ENCODE measurements around the gene FYN.

FYN gene

DNA sequence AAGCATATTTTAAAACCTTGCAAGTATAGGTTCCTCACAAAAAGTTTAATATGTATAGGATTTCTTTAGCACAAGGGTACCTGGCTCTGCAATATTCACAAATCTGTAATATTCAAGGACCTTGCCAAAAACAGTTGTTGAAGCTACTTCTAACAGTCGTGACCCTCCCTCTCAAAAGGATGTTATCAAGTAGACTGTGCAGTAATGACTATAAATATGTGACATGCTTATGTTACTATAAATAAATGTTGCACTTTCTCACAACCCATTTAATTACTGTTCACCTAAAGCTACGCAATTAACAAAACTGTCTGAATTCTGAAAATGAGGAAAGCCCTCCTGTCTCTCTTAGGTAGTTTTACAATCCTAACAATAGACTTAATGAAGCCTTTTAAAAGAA, 41.8 kb downstream of the FYN start:
- no peak for DNase-seq (ENCODE audit: low read depth)

DNA sequence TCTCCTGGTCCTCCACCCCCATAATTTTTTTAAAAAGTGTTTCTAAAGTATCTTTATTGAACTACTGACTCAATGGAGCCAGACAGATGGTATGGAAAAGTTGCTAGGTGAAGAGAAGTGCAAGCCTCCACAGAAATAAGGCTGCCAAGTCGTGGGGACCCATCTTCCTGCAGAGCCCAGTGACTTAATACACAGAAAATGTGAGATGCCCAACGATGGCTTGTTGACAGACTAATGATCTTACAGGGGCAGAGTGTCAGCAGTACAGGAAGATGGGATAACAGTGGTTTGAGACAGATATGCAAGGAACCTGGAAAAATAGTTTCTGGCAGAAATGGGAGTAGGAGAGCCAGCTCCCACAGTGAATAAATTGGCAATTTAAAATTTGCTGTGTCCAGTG, 43.3 kb downstream of the FYN start:
- DNase-seq (ENCODE audit: low read depth), result no peak

DNA sequence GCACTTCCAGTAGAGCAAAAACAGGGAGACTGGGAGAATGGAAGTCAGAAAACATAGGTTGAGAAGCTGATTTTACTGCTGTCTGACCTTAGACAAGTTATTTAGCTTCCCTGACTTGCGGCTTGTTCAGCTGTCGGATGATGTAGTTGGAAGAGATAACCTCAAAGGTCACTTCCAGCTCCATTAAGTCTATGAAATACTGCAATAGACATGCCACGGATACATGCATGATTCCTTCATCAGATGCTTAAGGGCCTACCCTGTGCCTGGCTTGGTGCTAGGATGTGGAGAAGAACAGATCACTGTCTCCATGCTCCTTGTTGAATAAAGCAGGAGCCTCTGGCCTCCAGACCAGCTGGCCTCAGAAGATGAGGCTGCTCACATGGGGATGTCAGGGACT, 43.7 kb downstream of the FYN start:
- no peak for DNase-seq (ENCODE audit: low read depth)

DNA sequence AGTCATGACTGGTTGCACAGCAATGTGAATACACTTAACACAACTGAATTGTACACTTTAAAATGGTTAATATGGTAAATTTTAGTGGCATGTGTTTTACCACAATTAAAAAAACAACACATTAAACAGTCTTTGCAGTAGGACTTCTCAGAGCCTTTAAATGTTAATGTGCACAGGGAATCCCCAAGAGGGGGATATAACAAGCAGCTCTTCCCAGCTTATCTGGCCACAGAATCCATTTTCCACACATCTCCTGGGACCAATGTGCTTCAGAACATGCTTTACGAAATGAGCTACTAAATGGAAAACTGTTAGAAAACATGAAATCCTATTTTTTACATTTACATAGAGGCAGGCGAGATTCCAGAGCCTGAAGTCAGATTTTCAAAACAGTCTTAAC, 44.4 kb downstream of the FYN start:
- no peak for DNase-seq (ENCODE audit: low read depth)

DNA sequence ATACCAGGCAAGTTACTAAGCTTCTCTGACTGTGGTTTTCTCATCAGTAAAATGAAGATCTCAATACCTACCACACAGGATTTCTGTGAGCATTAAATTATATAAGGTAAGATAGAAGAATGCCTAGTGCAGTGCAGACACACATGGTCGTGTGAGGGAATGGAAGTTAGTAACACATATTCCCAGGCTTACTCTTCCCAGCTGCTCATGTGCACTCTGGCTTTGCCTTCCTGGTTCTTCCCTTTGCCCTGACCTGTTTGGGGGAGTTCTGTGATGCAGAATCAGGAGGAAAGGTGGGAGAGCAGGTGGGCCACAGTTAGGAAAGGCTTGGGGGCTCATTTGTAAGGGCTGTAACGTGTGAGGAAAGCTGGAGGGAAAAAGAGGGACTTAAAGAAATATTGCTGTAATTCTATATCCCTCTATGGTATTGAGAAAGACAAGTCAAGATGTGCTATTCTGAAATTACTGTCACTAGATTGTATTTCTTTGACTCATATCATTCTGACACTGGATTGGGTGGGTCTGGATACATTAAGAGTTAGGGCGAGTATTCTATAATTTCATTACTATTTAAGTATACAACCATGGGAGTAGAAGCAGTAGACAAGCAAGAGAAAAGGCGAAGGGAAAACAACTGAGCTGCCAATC, 47.7 kb downstream of the FYN start:
- no peak for DNase-seq (ENCODE audit: low read depth)

DNA sequence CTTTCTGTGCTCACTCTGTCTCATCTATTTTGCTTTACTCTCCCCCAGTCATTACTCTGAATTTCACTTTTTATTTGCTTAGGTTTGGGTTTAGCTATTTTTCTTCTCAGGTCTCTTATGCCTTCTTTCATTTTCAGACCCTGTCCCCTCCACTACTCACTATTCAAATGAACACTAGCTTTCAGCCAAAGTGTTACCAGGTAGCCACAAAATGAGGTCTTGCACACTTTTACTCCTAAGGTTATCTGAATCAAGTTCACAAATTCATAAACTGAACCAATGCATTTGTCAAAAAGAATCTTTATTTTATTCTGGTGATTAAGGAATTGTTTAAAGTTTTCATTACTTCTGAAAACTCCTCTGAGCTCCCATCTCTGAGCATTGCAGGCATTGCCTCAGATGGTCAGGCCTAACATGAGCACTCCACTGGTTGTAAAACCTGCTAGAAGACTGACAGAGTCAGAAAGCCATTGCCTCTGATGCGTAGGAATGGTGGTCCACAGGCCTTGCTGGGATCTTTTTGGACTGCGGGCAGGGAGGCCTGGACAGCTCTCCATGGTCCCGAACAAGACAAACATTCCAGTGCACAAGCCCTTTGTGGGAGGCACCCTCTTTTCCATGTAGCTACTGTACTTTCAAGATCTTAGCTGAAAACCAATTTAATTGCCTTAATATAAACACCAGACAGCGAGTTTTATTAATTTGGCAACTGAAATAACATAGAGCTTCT, 48.5 kb downstream of the FYN start:
- DNase-seq (ENCODE audit: low read depth), result no peak

DNA sequence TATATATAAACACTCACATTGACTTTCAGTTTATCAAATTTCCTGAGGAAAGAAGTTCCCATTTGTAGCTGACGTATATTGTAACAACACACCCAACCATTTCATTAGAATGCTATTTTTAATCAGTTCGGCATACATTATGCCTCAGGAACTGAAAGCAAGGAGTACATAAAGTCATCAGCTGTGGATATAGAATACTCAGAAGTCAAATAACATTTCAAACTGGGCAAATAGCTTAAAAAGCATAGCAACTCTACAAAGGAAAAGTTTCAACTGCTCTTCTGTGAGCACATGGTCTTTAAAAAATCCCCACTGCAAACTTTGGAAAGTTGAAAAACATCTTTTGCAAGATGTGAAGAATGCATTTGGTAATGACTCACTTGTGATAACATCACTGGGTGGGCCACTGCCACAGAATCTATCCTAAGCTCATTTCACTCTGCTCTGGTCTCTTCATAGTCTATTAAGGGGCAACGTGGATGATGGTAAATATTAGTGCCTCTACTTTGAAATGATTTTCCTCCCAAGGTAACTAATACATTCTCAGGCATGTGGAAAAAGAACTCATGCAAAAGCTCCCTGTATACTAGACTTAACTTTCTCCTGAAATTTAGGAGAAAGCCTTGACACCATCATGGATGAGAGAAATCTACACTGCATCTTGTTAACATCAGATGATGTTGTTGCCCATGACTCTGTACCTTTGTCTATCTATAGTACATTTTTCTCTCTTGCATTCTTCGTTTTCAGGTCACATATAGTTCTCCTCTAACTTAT, 49.2 kb downstream of the FYN start:
- DNase-seq (ENCODE audit: low read depth), result no peak

DNA sequence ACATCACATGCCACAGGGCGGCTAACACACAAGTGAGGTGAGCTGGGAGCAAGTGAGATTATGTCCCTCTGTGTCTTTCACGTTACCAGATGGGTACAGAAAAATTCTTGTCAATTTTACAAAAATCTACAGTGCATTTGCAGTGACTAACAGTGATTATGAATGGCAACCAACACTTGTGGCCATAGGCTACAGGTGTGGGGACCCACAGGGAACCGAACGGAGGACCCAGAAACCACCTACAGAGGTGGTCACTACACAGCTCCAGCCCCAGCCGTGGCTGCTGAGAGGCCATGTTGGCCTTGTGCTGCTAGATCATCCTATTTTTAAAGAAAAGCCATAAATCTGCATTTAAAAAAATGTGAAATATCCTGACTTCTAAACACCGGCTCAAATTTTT, 50.2 kb downstream of the FYN start:
- DNase-seq (ENCODE audit: low read depth), result no peak

DNA sequence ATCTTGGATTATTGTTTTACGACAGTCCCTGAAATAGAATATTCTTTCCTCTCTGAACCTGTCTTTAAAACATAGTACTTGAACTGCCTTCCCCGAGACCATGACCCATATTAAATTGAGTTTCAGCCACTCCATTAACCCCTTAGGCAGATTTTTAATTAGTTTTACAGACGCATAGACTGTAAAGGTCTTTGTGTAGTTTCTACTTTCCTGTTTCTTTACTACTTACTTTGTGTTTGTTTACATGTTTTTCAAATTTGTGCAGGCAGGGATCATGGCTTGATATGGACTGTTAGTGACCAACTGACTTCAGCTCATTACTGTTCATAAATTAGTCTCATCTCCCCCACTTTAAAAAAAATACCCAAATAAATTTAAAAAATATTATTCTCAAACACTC, 53.8 kb downstream of the FYN start:
- no peak for DNase-seq (ENCODE audit: low read depth)

DNA sequence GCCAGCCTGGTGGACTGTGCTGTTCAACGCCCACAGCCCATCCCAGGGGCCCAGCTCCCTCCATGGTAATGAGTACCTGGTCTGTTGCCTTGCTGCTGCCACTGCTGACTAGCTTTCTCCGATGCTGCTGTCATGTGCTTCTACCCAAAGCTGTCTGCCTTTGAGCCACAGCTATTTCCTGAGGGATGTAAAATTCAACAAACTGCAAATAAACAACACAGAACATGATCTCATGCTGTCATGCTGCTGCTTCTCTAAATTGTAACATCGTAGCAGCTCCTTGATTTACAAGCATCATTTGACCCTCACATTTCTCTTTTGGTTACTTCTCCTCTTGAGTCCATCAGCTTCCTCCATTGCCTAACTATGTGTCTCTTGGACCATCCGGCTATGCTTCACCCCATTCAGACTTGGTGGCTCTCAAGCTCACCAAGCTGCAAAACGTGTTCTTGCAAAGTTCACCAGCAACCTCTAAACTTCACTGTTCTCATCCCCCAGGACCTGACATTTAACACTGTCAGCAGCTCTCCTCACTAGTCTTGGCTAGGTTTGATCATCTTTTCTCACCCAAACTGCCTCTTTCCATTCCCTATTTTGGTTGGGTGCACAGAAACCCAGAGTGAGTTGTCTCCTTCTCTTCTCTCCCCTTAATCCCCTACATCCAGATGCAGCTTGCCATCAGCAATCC, 54.6 kb downstream of the FYN start:
- no peak for DNase-seq (ENCODE audit: low read depth)

DNA sequence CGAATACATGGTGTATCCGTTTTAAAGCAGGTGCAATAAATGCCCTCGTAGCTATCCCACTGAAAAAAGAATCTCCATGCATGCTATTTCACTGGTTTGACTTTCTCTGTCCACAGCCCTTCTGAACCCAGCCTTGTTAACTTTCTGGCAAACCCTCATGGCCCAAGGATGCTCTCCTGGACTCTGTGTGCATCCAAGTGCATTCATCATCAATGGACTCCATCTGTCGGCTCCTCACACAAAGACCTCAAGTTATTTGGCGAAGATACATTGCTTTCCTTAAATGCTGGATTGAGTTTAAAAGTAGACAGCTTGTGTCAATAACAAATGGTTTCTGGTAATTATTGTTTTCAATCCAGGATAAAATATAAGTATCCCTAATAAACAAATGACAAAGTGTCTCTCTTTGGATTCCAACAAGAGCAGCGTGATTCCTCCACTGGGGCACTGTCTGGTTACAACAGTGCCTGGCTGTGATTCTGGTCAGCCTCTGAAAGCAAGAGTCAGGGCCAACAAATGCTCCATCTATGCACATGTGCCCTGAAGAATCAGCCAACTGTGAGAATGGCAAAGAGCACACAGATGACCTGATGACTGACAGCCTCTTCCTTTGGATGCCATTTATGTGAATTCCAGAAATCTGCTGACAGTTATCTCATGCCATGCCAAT, 55.7 kb downstream of the FYN start:
- no peak for DNase-seq (ENCODE audit: low read depth)

DNA sequence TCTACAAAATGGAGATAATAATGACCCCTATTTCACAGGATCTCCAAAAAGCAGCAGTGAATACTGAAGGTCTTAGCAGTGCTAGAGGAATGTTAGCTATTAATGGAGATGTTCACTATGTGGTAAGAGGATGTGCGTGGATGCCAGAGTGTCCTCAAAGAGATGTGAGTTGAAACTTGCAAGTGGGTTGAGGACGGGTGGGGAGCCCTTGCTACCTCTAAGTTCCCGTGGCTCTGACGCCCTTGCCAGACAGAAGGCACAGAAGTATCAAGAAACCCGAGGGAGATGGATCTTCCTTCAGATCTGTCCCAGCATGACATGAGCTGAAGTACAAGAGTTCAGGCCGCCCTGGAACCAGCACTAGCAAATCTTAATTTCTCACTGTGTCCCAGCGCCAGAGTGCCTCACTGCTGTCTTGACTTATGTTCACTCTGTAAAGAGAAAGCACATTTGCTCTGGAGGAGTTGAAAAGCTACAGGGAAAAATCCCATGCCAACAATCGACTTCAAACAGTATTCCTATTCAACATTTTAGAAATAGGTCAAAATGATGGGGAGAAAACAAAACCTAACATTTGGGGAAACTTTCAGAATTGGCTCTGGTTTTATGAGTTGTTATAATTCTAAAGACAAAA, 59.5 kb downstream of the FYN start:
- no peak for DNase-seq (ENCODE audit: low read depth)

DNA sequence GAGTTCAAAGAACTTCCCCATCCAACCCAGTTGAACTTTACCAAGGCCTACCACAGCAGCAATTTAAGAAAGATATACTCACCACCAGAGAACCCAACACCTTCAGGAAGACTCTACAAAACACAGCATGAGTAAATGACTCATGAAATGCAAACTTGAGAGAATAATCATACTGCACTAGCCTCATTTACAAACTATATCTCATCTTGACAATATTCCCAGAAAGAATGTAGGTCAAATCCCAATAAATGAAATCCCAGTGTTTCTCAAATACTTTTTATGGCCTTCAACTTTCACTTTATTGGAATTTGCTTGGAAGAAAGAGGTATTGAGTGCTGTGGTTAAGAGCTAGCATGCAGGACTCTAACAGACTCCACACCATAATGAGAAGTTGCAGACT, 60.0 kb downstream of the FYN start:
- no peak for DNase-seq (ENCODE audit: low read depth)

DNA sequence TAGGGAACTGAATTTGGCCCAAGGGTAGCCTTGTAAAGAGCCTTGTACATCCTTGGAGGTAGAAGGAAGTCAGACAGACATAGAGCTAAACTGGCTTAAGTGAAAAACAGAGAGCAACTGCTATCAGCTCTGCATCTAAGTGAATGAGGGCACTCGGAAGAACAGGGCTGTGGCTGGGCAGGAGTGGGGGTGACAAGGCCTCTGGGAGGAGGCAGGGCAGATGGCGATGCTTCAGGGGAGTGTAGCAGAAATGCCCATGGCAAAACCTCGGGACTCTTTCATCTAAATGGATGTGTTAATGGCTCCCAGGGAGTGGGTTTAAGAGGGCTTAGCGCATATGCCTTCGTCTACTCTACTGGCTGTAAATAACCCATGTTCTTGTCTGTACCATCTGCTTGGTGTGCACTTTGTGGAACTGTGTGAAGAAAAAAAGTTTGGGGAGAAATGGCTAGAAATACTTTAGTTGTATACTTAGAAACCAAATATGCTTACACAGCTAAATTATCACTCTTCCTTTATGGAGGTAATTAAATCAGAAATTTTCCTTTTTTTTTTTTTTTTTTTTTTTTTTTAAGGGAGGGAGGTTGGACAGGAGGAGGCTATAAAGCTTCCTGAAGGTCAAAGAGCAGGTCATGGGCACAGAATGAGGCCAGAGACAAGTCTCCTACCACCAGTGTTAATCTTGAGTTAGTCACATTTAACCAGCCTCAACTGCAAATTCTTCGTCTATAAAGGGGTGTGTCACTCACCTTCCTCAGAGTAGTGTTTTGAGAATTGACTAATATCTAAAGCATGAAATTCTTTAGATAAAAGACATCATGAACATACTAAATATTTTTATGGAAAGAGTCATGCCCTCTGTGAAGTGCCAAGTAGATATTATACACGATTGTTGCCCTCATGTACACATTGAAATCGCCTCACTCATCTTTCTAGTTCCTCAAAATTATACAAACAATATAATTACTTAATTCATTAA, 60.9 kb downstream of the FYN start:
- no peak for DNase-seq (ENCODE audit: low read depth)

DNA sequence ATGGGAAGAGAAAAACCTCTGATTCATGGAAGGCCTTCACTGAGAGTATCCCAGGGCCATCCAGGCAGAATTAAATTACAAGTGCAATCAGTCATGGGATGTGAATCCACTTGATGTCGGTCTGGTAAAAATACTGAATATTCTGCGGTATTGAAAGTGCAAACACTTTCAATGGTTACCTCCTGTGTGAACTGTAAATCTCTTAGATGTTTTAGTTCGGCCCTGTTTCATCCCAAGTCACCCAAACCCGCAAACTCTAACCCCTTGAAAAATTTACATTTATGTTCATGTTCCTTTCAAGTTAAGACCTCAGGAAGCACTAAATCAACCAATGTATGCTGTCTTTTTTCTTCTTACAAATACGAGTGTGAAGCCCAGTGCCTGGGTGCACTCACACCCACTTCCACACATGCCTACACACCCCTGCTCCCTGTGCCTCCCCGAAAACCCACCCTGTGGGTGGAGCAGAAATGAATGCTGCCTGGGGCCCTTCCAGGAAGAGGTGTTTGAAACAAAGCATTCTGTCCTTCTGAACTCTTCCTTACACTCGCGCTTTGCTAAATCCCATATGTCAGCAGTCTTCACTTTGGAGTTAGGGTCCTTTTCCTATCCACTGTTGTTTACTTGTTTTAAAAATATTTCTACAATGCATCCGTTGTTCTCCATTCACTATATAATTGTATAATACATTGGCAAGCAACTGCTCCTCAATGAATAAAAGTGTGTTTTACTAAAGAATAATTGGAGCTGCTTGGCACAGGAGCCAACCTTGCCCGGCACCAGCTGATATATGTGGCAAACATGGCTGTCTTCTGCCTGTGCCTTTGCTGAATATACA, 62.7 kb downstream of the FYN start:
- DNase-seq (ENCODE audit: low read depth), result no peak

DNA sequence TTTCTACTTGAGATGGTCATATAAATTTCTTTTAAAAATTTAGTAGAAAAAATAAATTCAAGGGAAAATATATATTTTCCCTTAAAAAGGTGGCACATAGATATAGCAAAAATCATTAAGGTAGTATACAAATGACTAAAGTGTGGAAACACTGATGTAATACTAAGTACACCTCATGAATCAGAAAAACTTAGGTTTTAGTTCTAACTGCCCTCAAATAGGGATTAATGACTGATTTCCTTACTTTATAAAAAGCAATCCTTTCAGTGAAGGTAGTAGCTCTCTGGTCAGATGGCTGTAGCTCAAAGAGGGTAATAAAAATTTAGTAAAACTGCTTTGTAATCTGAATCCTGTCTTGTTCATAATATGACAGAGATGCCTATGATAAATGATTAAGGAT, 63.5 kb downstream of the FYN start:
- DNase-seq (ENCODE audit: low read depth), result no peak

DNA sequence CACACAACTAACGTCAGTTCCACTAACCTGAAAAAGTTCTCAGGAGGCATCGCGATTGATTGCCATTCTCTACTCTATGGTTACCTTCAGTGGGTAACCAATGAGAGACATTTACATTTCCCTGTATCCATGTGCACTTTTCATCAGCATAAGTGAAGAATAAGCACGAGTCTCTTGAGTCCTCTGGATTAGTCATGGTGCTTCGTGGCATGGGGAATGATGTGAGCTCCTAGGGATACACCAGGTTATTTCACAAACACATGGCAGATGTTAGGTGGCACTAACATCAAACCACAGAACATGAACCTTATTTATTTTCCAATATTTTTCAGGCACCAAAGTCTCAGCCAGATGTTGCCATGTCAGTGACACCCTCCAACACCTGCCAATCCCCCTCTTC, 64.0 kb downstream of the FYN start:
- DNase-seq (ENCODE audit: low read depth), result no peak

DNA sequence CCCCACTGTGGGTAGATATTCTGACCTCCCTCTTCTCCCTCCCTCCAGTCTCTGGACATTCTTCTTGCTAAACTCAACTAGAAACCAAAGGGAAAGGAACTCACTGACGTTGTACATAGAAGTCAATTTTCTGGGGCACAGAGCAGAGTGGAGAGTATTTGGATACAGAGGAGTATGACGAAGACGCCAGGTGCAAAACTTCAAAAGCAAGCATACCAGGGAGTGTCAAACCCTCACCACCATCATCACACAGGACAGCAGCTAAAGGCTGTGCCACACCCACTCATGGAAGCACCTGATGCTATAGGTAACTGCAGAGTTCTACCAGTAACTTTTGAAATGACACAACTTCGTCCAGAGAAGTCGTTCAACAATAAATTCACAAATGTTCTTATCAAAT, 64.8 kb downstream of the FYN start:
- DNase-seq (ENCODE audit: low read depth), result no peak
